Amniotic stem cell (primary cell): ENCODE results near the gene ZNF320.
"Not testable (repeated sequence)": the region's sequence is repeated elsewhere in the genome, so short reads cannot be mapped to it uniquely, and the experiment has no call there.

Experiments
- DNase-seq: peaks from one replicate; lab custom pipeline; 2025; lab: John Stamatoyannopoulos, UW

The ZNF320 gene

GRCh38 chr19:52897138-52897935 lies at the start of gene ZNF320:
TSS of gene ZNF320 (minus strand) at chr19:52897635. CDS start at chr19:52890255, 7,380 bp downstream.
- DNase-seq = peak; percentile 89

GRCh38 chr19:52946322-52947310 lies 49.2 kb upstream of the ZNF320 start:
- no peak for DNase-seq

- DNase-seq = no peak
These were observed 48.4 kb upstream of the ZNF320 start for GRCh38 chr19:52945652-52946321.

GRCh38 chr19:52944703-52945493 lies 47.5 kb upstream of the ZNF320 start:
- not testable (repeated sequence) for DNase-seq

- no peak for DNase-seq
These were observed 46.6 kb upstream of the ZNF320 start for GRCh38 chr19:52943884-52944643.

- no peak for DNase-seq
These were observed 45.9 kb upstream of the ZNF320 start for GRCh38 chr19:52943134-52943883.

GRCh38 chr19:52942386-52943133 lies 45.1 kb upstream of the ZNF320 start:
- peak; percentile 31 for DNase-seq

GRCh38 chr19:52941941-52942385 lies 44.5 kb upstream of the ZNF320 start:
- peak; percentile 7 for DNase-seq

GRCh38 chr19:52941523-52941922 lies 44.1 kb upstream of the ZNF320 start:
- DNase-seq = not testable (repeated sequence)

GRCh38 chr19:52940905-52941304 lies 43.5 kb upstream of the ZNF320 start:
- not testable (repeated sequence) for DNase-seq

- no peak for DNase-seq
These were observed 41.3 kb upstream of the ZNF320 start for GRCh38 chr19:52938761-52939160.

- DNase-seq = no peak
These were observed 39.5 kb upstream of the ZNF320 start for GRCh38 chr19:52936954-52937325.

- DNase-seq = no peak
These were observed 38.9 kb upstream of the ZNF320 start for GRCh38 chr19:52936151-52936953.

GRCh38 chr19:52935434-52935833 lies 38.0 kb upstream of the ZNF320 start:
- DNase-seq = no peak

GRCh38 chr19:52924641-52925040 lies 27.2 kb upstream of the ZNF320 start:
- not testable (repeated sequence) for DNase-seq

GRCh38 chr19:52923778-52924593 lies 26.6 kb upstream of the ZNF320 start:
- DNase-seq = no peak
